PC-3 (cell line): ENCODE data around the gene BCL3.

Experiments used
- EZH2 ChIP-seq: fragments of 300-600 bp; sonication (generic); IDR thresholded peaks from one replicate; pipeline ENCODE4 v1.6.1; 2017; ENCODE audit warnings: antibody characterized with exemption, mild to moderate bottlenecking, low read length; ENCODE audit not compliant: unreplicated experiment
- TF ChIP-seq, protein P1 (sequence below): fragments of 300-600 bp; sonication (generic); conservative IDR thresholded peaks from 2 replicates; pipeline ENCODE4 v1.5.1; 2017; ENCODE audit warnings: antibody characterized with exemption, low read depth, mild to moderate bottlenecking, low read length

DNA sequence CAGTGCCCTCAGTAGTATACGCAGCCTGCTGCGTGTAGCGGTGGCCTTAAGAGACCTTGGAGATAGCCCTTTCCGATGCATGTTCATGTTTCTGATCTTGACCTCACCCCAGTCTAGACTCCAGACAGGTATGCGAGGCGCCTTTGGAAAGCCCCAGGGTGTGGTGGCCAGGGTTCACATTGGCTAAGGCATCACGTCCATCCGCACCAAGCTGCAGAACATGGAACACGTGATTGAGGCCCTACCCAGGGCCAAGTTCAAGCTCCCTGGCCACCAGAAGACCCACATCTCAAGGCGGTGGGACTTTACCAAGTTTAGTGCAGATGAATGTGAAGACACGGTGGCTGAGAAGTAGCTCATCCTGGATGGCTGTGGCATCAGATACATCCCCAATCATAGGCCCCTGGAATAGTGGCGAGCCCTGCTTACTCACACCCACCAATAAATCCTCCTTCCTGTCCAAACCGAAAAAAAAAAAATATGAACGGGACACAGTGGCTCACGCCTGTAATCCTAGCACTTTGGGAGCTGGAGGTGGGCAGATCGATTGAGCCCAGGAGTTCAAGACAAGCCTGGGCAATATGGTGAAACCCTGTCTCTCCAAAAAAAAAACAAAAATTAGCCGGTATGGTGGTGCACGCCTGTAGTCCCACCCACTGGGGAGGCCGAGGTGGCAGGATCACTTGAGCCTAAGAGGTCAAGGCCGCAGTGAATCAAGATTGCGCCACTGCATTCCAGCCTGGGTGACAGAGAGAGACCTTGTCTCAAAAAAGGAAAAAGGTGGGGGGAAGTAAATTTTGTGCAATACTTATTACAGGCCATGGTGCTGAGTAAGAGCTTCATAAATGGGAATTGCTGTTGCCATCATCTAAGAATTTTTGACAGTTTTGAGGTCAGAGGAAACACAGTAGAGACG lies 16.8 kb downstream of the BCL3 start:
- TF ChIP-seq, protein P1, sequence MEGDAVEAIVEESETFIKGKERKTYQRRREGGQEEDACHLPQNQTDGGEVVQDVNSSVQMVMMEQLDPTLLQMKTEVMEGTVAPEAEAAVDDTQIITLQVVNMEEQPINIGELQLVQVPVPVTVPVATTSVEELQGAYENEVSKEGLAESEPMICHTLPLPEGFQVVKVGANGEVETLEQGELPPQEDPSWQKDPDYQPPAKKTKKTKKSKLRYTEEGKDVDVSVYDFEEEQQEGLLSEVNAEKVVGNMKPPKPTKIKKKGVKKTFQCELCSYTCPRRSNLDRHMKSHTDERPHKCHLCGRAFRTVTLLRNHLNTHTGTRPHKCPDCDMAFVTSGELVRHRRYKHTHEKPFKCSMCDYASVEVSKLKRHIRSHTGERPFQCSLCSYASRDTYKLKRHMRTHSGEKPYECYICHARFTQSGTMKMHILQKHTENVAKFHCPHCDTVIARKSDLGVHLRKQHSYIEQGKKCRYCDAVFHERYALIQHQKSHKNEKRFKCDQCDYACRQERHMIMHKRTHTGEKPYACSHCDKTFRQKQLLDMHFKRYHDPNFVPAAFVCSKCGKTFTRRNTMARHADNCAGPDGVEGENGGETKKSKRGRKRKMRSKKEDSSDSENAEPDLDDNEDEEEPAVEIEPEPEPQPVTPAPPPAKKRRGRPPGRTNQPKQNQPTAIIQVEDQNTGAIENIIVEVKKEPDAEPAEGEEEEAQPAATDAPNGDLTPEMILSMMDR: no peak
- TF ChIP-seq EZH2: no peak
